Measurements from ENCODE around the gene GSK3A.
A peak's percentile ranks its signal among the peaks of the same experiment; 100 is the strongest.

The GSK3A gene

GRCh38 chr19:42220751-42221097 is 21.7 kb downstream of the GSK3A start:
- no peak for DNase-seq

GRCh38 chr19:42219812-42220750 is 22.3 kb downstream of the GSK3A start, which contains the start of gene ZNF526:
Gene ZNF526 (plus strand): TSS chr19:42220312. CDS start chr19:42224404, 4,092 bp downstream.
- peak; percentile 99 for DNase-seq

- peak; percentile 99 for DNase-seq
Measured at GRCh38 chr19:42217520-42218437, 24.6 kb downstream of the GSK3A start, which contains the start of gene DEDD2. Gene DEDD2 (minus strand): TSS chr19:42217677. CDS start chr19:42217007, 670 bp downstream.

- DNase-seq: no peak
Measured at GRCh38 chr19:42216653-42217519, 25.5 kb downstream of the GSK3A start.

GRCh38 chr19:42214810-42215485 is 27.5 kb downstream of the GSK3A start:
- DNase-seq: no peak

GRCh38 chr19:42212886-42213285 is 29.5 kb downstream of the GSK3A start:
- DNase-seq: no peak

GRCh38 chr19:42208612-42209011 is 33.8 kb downstream of the GSK3A start:
- no peak for DNase-seq

- DNase-seq: no peak
Measured at GRCh38 chr19:42207767-42208271, 34.6 kb downstream of the GSK3A start.

GRCh38 chr19:42206871-42207755 is 35.3 kb downstream of the GSK3A start:
- DNase-seq: no peak

- DNase-seq: no peak
Measured at GRCh38 chr19:42204664-42205063, 37.7 kb downstream of the GSK3A start.

- DNase-seq: no peak
Measured at GRCh38 chr19:42203700-42204099, 38.7 kb downstream of the GSK3A start.

GRCh38 chr19:42202290-42202880 is 40.0 kb downstream of the GSK3A start:
- DNase-seq: no peak

- DNase-seq: peak; percentile 69
Measured at GRCh38 chr19:42201489-42202289, 40.7 kb downstream of the GSK3A start.

- no peak for DNase-seq
Measured at GRCh38 chr19:42200116-42200715, 42.2 kb downstream of the GSK3A start.

GRCh38 chr19:42199440-42200115 is 42.8 kb downstream of the GSK3A start:
- DNase-seq: peak; percentile 86

GRCh38 chr19:42198676-42199439 is 43.5 kb downstream of the GSK3A start:
- peak; percentile 86 for DNase-seq

GRCh38 chr19:42197375-42197817 is 45.0 kb downstream of the GSK3A start:
- DNase-seq: no peak

Measured in NK-92 treated with Interleukin-12 subunit alpha and Interleukin-12 subunit beta, amount 100 ng/mL, for 24 hours (cell line).